CD4-positive, alpha-beta T cell treated with Interleukin-12 subunit alpha and Interleukin-12 subunit beta, for 1 hour (primary cell): Measurements from ENCODE around the gene NECTIN2.
"Not testable (repeated sequence)": the region's sequence is repeated elsewhere in the genome, so short reads cannot be mapped to it uniquely, and the experiment has no call there.

Experiments used
- DNase-seq: peaks from one replicate; pipeline ENCODE4 v3.0.0-alpha.2; 2020

NECTIN2 gene

GRCh38 chr19:44855606-44856005 is 9.5 kb downstream of the NECTIN2 start:
- no peak for DNase-seq

DNA sequence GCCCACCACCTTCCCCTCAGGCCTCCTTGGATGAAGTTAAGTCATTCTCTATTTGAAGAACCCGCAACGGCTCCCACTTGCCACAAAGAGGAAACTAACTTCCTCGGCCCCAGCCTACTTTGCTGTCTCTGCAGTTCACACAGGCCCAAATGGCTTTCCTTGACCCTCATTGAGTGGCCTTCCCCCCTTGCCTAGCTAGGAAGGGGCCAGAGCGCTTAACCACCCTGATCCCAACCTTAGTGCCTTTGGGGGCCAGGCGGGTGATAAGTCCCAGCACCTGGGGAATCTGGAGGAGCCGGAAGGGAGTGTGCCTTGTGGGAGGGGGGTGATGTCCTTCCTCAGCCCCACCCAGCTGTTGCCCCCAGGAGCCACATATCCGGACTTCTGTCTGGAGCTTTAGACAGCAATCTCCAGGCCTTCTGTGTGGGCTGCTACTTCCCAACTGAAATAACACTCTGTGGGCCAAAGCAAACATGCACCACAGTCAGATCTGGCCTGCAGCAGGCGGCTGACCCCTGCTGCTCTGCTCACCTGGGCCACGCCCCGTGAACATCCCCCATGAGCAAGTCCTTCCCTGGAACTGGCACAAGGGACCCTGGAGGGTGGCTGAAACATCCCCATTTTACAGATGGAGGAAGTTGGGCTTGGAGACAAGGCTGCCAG is 10.5 kb downstream of the NECTIN2 start:
- DNase-seq: no peak

DNA sequence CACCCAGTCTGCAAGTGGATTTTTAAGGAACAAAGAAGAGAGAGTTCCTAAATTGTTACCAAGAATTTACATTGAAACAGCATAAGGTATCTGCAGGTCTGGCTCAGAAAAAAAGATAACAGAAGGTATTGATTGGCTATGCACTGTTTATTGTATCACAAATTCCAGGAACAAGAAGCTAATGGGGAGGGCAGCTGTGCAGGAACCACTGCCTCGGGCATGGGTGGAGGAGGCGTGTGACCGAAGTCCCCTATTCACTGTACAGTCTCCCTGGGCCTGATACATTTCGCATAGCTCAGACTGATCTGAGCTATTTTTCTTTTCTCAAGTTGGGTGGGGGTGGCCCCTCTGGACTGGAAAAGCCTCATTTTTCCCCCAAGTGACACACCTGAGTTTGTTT is 11.7 kb downstream of the NECTIN2 start:
- no peak for DNase-seq

GRCh38 chr19:44861576-44861975 is 15.5 kb downstream of the NECTIN2 start:
- not testable (repeated sequence) for DNase-seq

DNA sequence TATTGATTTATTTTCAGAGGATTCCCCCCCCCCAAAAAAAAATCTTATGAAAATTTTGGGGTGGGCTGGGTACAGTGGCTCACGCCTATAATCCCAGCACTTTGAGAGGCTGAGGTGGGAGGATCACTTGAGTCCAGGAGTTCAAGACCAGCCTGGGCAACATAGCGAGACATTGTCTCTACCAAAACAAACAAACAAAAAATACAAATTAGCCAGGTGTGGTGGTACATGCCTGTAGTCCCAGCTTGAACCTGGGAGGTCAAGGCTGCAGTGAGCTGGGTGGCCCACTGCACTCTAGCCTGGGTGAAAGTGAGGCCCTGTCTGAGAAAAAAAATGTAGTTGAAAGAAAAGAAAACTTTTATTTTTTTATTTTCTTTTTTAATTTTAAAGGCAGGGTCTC is 17.9 kb downstream of the NECTIN2 start:
- DNase-seq: no peak

DNA sequence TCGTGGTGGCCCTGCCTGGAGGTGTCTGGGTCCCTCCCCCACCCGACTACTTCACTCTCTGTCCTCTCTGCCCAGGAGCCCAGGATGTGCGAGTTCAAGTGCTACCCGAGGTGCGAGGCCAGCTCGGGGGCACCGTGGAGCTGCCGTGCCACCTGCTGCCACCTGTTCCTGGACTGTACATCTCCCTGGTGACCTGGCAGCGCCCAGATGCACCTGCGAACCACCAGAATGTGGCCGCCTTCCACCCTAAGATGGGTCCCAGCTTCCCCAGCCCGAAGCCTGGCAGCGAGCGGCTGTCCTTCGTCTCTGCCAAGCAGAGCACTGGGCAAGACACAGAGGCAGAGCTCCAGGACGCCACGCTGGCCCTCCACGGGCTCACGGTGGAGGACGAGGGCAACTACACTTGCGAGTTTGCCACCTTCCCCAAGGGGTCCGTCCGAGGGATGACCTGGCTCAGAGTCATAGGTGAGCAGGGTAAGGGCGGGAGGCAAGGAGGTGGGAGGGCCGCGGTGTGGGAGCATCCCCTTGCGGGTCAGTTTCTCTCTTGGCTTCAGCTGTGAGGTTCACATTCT is 19.2 kb downstream of the NECTIN2 start:
- no peak for DNase-seq

DNA sequence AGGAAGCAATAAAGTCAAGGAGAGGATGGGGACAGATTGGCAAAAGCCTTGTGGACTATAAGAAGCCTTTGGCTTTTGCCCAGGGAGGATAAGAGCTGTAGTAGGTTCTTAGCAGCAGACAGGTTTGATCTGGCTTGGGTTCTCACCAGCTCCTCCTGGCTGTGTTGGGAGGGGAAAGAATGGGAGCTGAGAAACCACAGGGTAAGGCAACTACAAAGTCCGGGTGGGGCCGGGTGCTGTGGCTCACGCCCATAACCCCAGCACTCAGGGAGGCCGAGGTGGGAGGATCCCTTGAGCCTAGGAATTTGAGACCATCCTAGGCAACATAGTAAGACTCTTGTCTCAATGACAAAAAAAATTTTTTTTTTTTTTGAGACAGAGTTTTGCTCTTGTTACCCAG is 20.6 kb downstream of the NECTIN2 start:
- DNase-seq: no peak

- no peak for DNase-seq
Measured at GRCh38 chr19:44867578-44867977, 21.5 kb downstream of the NECTIN2 start.

DNA sequence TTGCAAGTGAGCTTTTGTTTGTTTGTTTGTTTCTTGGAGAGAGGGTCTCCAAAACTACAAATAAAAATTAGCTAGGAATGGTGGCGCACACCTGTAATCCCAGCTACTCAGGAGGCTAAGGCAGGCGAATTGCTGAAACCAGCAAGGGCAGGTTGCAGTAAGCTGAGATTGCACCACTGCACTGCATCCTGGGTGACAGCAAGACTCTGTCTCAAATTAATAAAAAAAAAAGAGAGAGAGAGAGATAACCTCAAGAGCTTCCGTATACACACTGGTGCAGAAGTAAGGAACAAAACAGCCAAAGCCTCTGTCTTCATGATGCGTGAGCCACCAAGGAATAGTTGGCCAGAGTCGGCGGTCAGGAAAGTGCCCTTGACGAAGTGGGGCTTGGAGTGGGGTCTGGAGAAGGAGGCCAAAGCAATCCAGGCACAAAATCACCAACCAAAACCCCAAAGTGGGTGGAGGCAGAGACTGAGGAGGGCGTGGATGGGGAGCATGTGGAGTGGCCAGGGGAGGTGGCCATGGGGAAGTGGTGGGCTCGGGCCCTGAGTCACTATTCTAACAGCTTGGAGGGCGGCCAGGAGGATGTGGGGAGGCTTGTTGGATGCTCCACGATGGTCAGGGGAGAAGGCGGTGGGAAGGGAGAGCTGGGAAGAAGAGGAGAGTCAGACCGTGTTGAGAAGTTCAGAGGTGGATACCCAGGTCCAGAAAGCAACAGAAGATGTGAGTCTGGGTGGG is 23.8 kb downstream of the NECTIN2 start:
- DNase-seq: no peak

DNA sequence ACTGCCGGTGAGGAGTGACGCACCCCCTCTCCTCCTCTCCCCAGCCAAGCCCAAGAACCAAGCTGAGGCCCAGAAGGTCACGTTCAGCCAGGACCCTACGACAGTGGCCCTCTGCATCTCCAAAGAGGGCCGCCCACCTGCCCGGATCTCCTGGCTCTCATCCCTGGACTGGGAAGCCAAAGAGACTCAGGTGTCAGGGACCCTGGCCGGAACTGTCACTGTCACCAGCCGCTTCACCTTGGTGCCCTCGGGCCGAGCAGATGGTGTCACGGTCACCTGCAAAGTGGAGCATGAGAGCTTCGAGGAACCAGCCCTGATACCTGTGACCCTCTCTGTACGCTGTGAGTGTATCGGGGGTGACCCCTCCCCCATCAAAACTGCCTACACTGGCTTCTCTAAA is 25.7 kb downstream of the NECTIN2 start:
- DNase-seq: no peak

- no peak for DNase-seq
Measured at GRCh38 chr19:44872661-44873060, 26.6 kb downstream of the NECTIN2 start.

GRCh38 chr19:44874317-44874716 is 28.2 kb downstream of the NECTIN2 start:
- no peak for DNase-seq

- no peak for DNase-seq
Measured at GRCh38 chr19:44875666-44876451, 29.8 kb downstream of the NECTIN2 start.

GRCh38 chr19:44876930-44877535 is 30.9 kb downstream of the NECTIN2 start:
- no peak for DNase-seq

DNA sequence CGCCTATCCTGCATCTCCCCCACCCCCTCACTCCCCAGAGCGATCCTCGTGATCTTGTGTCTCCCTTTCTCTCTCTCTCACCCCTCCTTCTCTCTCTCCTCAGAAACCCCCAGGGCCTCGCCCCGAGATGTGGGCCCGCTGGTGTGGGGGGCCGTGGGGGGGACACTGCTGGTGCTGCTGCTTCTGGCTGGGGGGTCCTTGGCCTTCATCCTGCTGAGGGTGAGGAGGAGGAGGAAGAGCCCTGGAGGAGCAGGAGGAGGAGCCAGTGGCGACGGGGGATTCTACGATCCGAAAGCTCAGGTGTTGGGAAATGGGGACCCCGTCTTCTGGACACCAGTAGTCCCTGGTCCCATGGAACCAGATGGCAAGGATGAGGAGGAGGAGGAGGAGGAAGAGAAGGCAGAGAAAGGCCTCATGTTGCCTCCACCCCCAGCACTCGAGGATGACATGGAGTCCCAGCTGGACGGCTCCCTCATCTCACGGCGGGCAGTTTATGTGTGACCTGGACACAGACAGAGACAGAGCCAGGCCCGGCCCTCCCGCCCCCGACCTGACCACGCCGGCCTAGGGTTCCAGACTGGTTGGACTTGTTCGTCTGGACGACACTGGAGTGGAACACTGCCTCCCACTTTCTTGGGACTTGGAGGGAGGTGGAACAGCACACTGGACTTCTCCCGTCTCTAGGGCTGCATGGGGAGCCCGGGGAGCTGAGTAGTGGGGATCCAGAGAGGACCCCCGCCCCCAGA is 32.2 kb downstream of the NECTIN2 start:
- no peak for DNase-seq

GRCh38 chr19:44879309-44880065 is 33.4 kb downstream of the NECTIN2 start:
- no peak for DNase-seq

- DNase-seq: no peak
Measured at GRCh38 chr19:44882063-44882462, 36.0 kb downstream of the NECTIN2 start.

DNA sequence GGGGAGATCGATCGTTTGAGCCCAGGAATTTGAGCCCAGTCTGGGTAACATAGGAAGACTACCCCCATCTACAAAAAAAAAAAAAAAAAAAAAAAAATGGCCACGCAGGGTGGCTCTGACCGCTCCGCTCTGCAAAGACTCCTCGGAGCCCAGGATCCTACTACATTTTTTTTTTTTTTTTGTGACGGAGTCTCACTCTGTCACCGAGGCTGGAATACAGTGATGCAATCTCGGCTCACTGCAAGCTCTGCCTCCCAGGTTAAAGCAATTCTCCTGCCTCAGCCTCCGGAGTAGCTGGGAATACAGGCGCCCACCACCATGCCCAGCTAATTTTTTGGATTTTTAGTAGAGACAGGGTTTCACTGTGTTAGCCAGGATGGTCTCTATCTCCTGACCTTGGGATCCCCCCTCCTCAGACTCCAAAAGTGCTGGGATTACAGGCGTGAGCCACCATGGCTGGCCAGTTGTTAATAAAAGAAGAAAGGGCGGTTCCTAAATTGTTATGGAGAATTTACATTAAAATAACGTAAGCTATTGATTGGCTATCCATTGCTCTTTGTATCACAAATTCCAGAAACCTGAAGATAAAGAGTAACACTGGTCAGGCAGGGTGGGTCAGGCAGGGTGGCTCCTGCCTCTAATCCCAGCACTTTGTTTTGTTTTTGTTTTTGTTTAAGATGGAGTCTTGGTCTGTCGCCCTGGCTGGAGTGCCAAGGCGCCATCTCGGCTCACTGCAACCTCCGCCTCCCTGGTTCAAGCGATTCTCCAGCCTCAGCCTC is 36.7 kb downstream of the NECTIN2 start:
- not testable (repeated sequence) for DNase-seq

GRCh38 chr19:44883922-44884321 is 37.8 kb downstream of the NECTIN2 start:
- DNase-seq: no peak

GRCh38 chr19:44884566-44884965 is 38.5 kb downstream of the NECTIN2 start:
- DNase-seq: no peak

DNA sequence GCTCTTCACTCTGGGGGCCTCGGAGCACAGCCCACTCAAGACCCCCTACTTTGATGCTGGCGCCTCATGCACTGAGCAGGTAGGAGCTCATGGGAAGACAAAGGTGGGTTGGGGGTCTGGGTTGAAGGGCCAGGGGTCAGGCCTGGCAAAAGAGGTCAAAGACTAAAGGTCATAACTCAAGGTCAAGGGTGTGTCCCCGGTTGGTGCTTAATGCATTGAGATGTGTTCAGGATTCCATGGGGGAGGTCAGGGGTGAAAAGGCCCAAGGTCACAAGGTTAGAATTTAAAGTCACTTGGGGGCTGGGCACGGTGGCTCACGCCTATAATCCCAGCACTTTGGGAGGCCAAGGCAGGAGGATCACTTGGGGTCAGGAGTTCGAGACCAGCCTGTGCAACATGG is 40.0 kb downstream of the NECTIN2 start:
- no peak for DNase-seq
